Measurements from ENCODE around the gene EXOC6B.

DNA sequence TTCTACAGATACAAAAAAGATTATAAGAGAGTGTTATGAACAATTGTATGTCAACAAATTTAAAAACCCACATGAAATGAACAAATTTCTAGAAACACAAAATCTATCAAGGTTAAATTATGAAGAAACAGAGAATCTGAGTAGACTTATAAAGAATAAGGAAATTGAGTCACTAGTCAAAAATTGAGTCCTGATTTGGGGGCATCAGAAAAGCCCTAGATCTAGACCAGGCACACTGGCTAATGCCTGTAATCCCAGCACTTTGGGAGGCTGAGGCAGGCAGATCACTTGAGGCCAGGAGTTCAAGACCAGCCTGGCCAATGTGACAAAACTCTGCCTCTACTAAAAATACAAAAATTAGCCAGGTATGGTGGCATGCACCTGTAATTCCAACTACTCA, 46.0 kb upstream of the EXOC6B start:
- no peak for TF ChIP-seq YY1 (IDR thresholded peaks at IDR 0.05; ENCODE audit: insufficient read depth, insufficient read length)
- no peak for TF ChIP-seq SUZ12 (IDR thresholded peaks at IDR 0.05; ENCODE audit: extremely low read depth, insufficient read depth, insufficient read length)

Data from NT2/D1 (cell line).